Body of pancreas (tissue), 4 donors: Measurements from ENCODE around the gene FAM13B. TPM values are rescaled to one million over a fixed set of nuclear protein-coding genes. Genes with fewer than 3 reads are reported as not detected.

Source experiments
- ATAC-seq: fragments of 150-250 bp; one replicate; pipeline ENCODE4 v1.9.1; 2016
- DNase-seq, 4 donors: peaks; one replicate each; pipeline ENCODE4 v3.0.0-alpha.2; 2019
- H3K27ac ChIP-seq, 4 donors: fragments of 200-600 bp; sonication (generic); 1 replicate in 3 of 4; 2 replicates in 1 of 4; pipeline versions ENCODE4 v1.5.1 to v1.6.1; 2016 to 2019; ENCODE audit warnings: mild to moderate bottlenecking in 1 of 4, mixed read lengths in 1 of 4, moderate library complexity in 1 of 4
- H3K27me3 ChIP-seq, 2 donors: fragments of 200-600 bp; sonication (generic); one replicate each; pipeline ENCODE4 v1.6.0; 2016; ENCODE audit warnings: mild to moderate bottlenecking in 1 of 2
- H3K36me3 ChIP-seq, 2 donors: fragments of 200-600 bp; sonication (generic); replicated peaks in 1 of 2; 2 replicates each; pipeline ENCODE4 v1.5.1; 2016; ENCODE audit warnings: low read depth in 2 of 2; ENCODE audit not compliant: insufficient read depth in 1 of 2
- H3K4me1 ChIP-seq: fragments of 200-600 bp; sonication (generic); one replicate; pipeline ENCODE4 v1.6.0; 2016
- H3K4me3 ChIP-seq, 2 donors: fragments of 200-600 bp; sonication (generic); 1 replicate in 1 of 2; 2 replicates in 1 of 2; pipeline ENCODE4 v1.5.1; 2016 to 2019
- H3K9me3 ChIP-seq, 3 donors: fragments of 200-600 bp; sonication (generic); 1 replicate in 2 of 3; 2 replicates in 1 of 3; pipeline ENCODE4 v1.5.1; 2016
- CTCF ChIP-seq, 7 experiments: fragments of 450-650 bp in 4 of 7; fragments of 200-600 bp in 3 of 7; sonication (generic) in 3 of 7; IDR thresholded peaks; one replicate each; pipeline ENCODE4 v1.5.1; 2016 to 2019; ENCODE audit warnings: antibody characterized with exemption in 7 of 7
- POLR2A ChIP-seq, 3 donors: fragments of 450-650 bp; IDR thresholded peaks; one replicate each; pipeline ENCODE4 v1.6.1; 2016; ENCODE audit warnings: antibody characterized with exemption in 3 of 3, mild to moderate bottlenecking in 2 of 3
- WGBS, 2 donors: methylation state at CpG; one replicate each; pipeline ENCODE4 v1.1.5; 2017; 5-methylcytosine and 5-hydroxymethylcytosine counted together
- intact Hi-C: fragments of 100-400 bp; cut with DNase I; formaldehyde crosslinking; loops from one replicate; pipeline ENCODE4 v1.15.1; 2023
- small RNA-seq: library from RNA; depleted of rRNA; stranded (forward); fragments of <200 nt; gene quantifications from one replicate; pipeline ENCODE3, GENCODE V24; 2016
- total RNA-seq, 2 donors: library from RNA; depleted of rRNA; stranded (reverse); fragments of >200 nt; gene quantifications; one replicate each; pipeline ENCODE4 v1.1.0, GENCODE V29; 2016

FAM13B gene
- total RNA-seq, 2 donors from 2014 or later: 25.9 to 53.7 TPM

- no peaks in the 10 kb centered on the region for H3K4me1 ChIP-seq
- H3K4me3 ChIP-seq: no peak overlapping the region
- H3K27me3 ChIP-seq: no peaks in the 10 kb centered on the region
- H3K27ac ChIP-seq: peak overlapping the region in 3 of 4 donors; percentile 58 to 72 (median 70)
- no peaks in the 10 kb centered on the region for H3K36me3 ChIP-seq
- DNase-seq (no peak), ATAC-seq (no peak)
- intact Hi-C loops: no loop called here
- WGBS, 2 donors: 47 to 54% methylated on average over 7 of the region's 7 CpGs
- no peak for TF ChIP-seq CTCF (IDR thresholded peaks at IDR 0.05)
- TF ChIP-seq POLR2A (IDR thresholded peaks at IDR 0.05): no peak
- no peaks in the 10 kb centered on the region for H3K9me3 ChIP-seq
These were observed 144.4 kb downstream of the FAM13B start for GRCh38 chr5:137888466-137888862.

Small RNA genes lying within 50 kb of the gene (small RNA-seq; reads per million reads assigned to genes)
- gene RNU6-1148P: not detected

Other genes starting within 250 kb of the FAM13B start
- gene MYOT, start 165.2 kb downstream of the FAM13B start, total RNA-seq: 1 to 10 TPM in 1 of 2 donors, under 1 TPM in 1; 0.33 to 1.0 TPM
- gene PKD2L2, start 143.6 kb downstream of the FAM13B start, total RNA-seq: not detected
- gene WNT8A, start 51.0 kb upstream of the FAM13B start, total RNA-seq: not detected
- 1 to 10 TPM in 1 of 2 donors, not detected in 1; 7.5 TPM for gene NME5, start 106.3 kb upstream of the FAM13B start, total RNA-seq
- 10 to 100 TPM; 44.9 to 52.1 TPM for gene BRD8, start 145.6 kb upstream of the FAM13B start, total RNA-seq
- gene KIF20A, start 146.0 kb upstream of the FAM13B start, total RNA-seq: under 1 TPM in 1 of 2 donors, not detected in 1; 0.26 TPM
- gene CDC23, start 180.2 kb upstream of the FAM13B start, total RNA-seq: 10 to 100 TPM in 1 of 2 donors, 1 to 10 TPM in 1; 6.6 to 16.6 TPM
- 1 to 10 TPM; 1.8 to 4.3 TPM for gene GFRA3, start 241.5 kb upstream of the FAM13B start, total RNA-seq